ENCODE measurements around the gene CENPP.

Gene CENPP

DNA sequence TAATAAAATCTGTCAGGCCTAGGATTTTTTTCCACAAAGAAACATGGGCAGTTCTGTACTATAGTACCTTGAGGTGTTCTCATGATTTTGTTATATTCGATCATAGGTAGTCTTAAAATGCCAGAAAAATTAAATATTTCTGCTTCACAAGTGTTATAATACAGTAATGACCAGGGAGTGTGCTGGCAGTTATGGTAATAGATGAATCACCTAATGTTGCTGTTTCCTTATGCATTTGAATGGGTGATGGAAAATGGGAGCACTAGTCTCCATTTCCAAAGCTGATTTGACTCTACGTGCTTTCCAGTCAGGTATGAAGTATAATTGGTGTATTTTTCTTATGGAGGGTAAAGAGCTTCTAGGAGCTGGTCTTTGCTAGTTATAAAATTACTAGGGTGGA lies 54.9 kb downstream of the CENPP start:
- TF ChIP-seq, protein P1, sequence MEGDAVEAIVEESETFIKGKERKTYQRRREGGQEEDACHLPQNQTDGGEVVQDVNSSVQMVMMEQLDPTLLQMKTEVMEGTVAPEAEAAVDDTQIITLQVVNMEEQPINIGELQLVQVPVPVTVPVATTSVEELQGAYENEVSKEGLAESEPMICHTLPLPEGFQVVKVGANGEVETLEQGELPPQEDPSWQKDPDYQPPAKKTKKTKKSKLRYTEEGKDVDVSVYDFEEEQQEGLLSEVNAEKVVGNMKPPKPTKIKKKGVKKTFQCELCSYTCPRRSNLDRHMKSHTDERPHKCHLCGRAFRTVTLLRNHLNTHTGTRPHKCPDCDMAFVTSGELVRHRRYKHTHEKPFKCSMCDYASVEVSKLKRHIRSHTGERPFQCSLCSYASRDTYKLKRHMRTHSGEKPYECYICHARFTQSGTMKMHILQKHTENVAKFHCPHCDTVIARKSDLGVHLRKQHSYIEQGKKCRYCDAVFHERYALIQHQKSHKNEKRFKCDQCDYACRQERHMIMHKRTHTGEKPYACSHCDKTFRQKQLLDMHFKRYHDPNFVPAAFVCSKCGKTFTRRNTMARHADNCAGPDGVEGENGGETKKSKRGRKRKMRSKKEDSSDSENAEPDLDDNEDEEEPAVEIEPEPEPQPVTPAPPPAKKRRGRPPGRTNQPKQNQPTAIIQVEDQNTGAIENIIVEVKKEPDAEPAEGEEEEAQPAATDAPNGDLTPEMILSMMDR (IDR thresholded peaks at IDR 0.05; ENCODE audit: borderline replicate concordance, control extremely low read depth, extremely low read depth, insufficient read depth, missing control alignments): no peak
- in situ Hi-C loops (cut with MboI; ENCODE audit: low sequenced_read_pairs, unreplicated experiment): no loop called here
- DNase-seq (ENCODE audit: low spot score): no peak

DNA sequence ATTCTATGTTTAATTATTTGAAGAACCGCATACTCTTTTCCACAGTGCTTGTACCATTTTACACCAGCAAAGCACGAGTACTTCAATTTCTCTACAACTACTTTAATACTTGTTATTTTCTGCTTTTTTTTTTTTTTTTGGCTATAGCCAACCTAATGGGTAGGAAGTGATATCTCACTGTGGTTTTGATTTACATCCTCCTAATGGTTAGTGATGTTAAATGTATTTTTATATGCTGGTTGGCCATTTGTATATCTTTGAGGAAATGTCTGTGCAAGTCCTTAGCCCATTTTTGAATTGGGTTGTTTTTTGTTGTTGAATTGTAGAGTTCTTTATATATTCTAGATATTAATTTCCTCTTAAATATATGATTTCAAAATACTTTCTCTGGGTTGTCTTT lies 56.0 kb downstream of the CENPP start:
- in situ Hi-C loops (cut with MboI; ENCODE audit: low sequenced_read_pairs, unreplicated experiment): no loop called here
- TF ChIP-seq, protein P1 (IDR thresholded peaks at IDR 0.05; ENCODE audit: borderline replicate concordance, control extremely low read depth, extremely low read depth, insufficient read depth, missing control alignments): no peak
- DNase-seq (ENCODE audit: low spot score): no peak

DNA sequence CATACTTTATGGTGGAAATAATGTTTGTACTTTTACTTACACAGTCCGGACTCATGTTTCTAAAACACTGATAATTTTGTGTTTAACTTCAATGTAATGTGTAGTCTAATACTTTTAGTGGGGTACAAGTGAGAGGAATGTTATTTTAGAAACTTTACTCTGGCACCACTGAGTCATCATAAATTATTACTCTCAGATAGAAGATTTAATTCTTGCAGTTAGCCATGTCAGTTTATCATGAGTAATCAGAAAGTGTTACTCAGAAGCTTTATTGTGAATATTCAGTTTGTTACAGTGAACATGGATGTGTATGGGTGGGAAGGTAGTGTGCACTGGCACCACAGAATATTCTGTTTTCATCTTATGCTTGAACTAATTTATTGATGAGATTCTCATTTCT lies 58.6 kb downstream of the CENPP start:
- no peak for DNase-seq (ENCODE audit: low spot score)
- in situ Hi-C loops (cut with MboI; ENCODE audit: low sequenced_read_pairs, unreplicated experiment): no loop called here
- TF ChIP-seq, protein P1 (IDR thresholded peaks at IDR 0.05; ENCODE audit: borderline replicate concordance, control extremely low read depth, extremely low read depth, insufficient read depth, missing control alignments): no peak

DNA sequence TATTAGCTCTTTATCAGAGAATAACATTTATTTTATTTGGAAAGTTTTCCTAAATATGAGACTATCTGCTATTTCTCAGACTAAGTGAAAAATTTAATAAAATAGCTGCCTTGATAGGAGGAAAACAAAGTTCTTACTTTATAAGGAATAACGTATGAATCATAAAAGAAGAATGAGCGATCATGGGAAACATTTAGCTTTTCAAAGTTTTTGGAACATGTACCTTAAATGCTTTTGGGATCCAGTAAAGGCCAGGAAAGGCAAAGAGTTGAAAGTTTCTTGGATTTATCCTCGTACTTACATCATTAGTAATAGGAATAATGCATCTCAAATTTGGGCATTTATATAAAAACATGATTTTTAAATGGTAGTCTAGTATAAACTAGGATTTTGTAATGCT lies 59.2 kb downstream of the CENPP start:
- DNase-seq (ENCODE audit: low spot score): no peak
- TF ChIP-seq, protein P1 (IDR thresholded peaks at IDR 0.05; ENCODE audit: borderline replicate concordance, control extremely low read depth, extremely low read depth, insufficient read depth, missing control alignments): no peak
- in situ Hi-C loops (cut with MboI; ENCODE audit: low sequenced_read_pairs, unreplicated experiment): no loop called here

DNA sequence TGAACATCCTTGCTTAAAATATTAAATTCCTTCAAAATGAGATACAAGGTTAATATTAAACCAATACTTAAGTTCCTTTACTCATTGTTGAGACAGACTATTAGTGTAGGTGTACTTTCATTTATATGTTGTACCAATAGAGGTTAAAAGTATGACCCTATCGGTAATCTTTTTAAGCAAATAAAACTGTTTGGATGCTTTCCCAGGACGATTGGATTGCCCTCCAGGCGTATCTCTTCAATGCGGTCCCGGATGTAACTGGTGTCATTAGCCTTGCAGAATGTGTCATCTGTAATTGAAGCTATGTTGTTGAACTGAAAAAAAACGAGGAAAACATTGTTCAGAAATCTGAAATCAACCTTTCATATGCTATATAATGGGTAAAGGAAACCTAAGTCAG lies 59.7 kb downstream of the CENPP start:
- DNase-seq (ENCODE audit: low spot score): no peak
- TF ChIP-seq, protein P1 (IDR thresholded peaks at IDR 0.05; ENCODE audit: borderline replicate concordance, control extremely low read depth, extremely low read depth, insufficient read depth, missing control alignments): no peak
- in situ Hi-C loops (cut with MboI; ENCODE audit: low sequenced_read_pairs, unreplicated experiment): no loop called here

DNA sequence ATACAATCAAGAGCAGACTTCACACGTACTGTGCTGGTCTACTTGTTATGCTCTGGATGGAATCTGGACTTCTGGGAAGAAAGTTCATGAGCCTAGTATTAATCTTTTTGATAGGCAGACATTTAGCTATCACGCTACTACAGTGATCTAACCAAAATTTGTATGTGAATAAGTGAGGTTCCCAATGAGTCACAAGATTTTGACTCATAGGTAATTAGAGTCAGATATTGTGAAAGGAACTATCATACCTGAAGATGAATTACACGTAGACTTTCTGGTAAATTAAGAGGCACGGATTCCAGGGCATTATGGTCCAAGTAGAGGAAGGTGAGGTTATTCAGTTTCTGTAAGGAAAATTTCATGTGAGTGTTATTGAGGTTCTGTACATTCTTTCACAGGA lies 60.2 kb downstream of the CENPP start:
- in situ Hi-C loops (cut with MboI; ENCODE audit: low sequenced_read_pairs, unreplicated experiment): no loop called here
- TF ChIP-seq, protein P1 (IDR thresholded peaks at IDR 0.05; ENCODE audit: borderline replicate concordance, control extremely low read depth, extremely low read depth, insufficient read depth, missing control alignments): no peak
- no peak for DNase-seq (ENCODE audit: low spot score)

DNA sequence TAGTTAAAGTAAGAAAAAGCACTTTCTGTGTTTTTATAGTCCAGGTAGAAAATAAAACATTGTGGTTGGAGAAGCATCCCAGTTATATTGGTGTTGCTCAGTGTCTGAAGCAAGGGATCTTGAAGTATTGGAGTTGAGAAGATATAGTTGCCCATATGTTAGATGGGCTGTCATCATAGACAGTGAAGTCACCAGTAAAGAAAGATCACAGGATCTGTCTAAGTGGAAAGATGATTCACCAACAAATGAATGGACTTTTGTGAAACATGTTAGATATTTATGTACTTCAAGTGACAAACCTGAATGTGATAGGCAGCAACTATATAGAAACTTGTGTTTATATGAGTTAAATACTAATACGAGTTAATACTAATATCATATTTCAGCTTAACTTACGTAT lies 66.9 kb downstream of the CENPP start:
- no peak for DNase-seq (ENCODE audit: low spot score)
- in situ Hi-C loops (cut with MboI; ENCODE audit: low sequenced_read_pairs, unreplicated experiment): no loop called here

More for the DNA sequence above, 66.9 kb downstream of the CENPP start:
- TF ChIP-seq, protein P1 (IDR thresholded peaks at IDR 0.05; ENCODE audit: borderline replicate concordance, control extremely low read depth, extremely low read depth, insufficient read depth, missing control alignments): no peak

Data from GM13976 (cell line).